HepG2 (cell line): ENCODE measurements around the gene BCAT1. TPM values are rescaled to one million over a fixed set of nuclear protein-coding genes. Genes with fewer than 3 reads are reported as not detected.
A peak's percentile ranks its signal among the peaks of the same experiment; 100 is the strongest.

Experiments used
- AHR ChIP-seq: IDR thresholded peaks from 2 replicates; pipeline ENCODE4 v1.6.1; 2018; ENCODE audit warnings: missing genetic modification reagents, missing compliant biosample characterization
- BRCA1 ChIP-seq: sonication (generic); formaldehyde crosslinking; IDR thresholded peaks from 2 replicates; pipeline ENCODE4 v1.4.0; 2020; ENCODE audit warnings: missing genetic modification reagents
- CCAR2 ChIP-seq: fragments of 200-400 bp; formaldehyde crosslinking; optimal IDR thresholded peaks from 2 replicates; pipeline ENCODE3; 2018; ENCODE audit warnings: low read depth, mild to moderate bottlenecking, low read length, moderate library complexity
- CHD4 ChIP-seq: fragments of 200-600 bp; sonication (generic); IDR thresholded peaks from 2 replicates; pipeline ENCODE4 v1.7.0; 2017; ENCODE audit warnings: mild to moderate bottlenecking, low read length, borderline replicate concordance
- FOXJ3 ChIP-seq: sonication (generic); formaldehyde crosslinking; IDR thresholded peaks from 2 replicates; pipeline ENCODE4 v1.4.0; 2020; ENCODE audit warnings: missing genetic modification reagents, mild to moderate bottlenecking, borderline replicate concordance
- GABPB1 ChIP-seq: IDR thresholded peaks from 2 replicates; pipeline ENCODE4 v1.6.1; 2016; ENCODE audit warnings: mild to moderate bottlenecking, missing genetic modification reagents, moderate library complexity, missing compliant biosample characterization
- GFI1 ChIP-seq: sonication (generic); formaldehyde crosslinking; IDR thresholded peaks from 2 replicates; pipeline ENCODE4 v1.5.0; 2020; ENCODE audit warnings: missing genetic modification reagents, mild to moderate bottlenecking, borderline replicate concordance
- NFE2L1 ChIP-seq: sonication (generic); formaldehyde crosslinking; IDR thresholded peaks from 2 replicates; pipeline ENCODE4 v1.4.0; 2020; ENCODE audit warnings: missing genetic modification reagents, mild to moderate bottlenecking, borderline replicate concordance
- POLR2AphosphoS2 ChIP-seq: IDR thresholded peaks from 2 replicates; pipeline ENCODE4 v1.6.1; 2011; ENCODE audit warnings: low read depth, low read length, improper control_type of control experiment
- SP5 ChIP-seq: IDR thresholded peaks from 2 replicates; pipeline ENCODE4 v1.6.1; 2016; ENCODE audit warnings: low read depth, borderline replicate concordance
- TAF15 ChIP-seq: fragments of 200-400 bp; formaldehyde crosslinking; IDR thresholded peaks from one replicate; pipeline ENCODE4 v1.6.1; 2018; ENCODE audit warnings: mild to moderate bottlenecking, low read depth, low read length; ENCODE audit not compliant: poor library complexity, severe bottlenecking
- ZNF20 ChIP-seq: sonication (generic); formaldehyde crosslinking; IDR thresholded peaks from 2 replicates; pipeline ENCODE4 v1.4.0; 2020; ENCODE audit warnings: mild to moderate bottlenecking, moderate library complexity, missing genetic modification reagents
- ZNF253 ChIP-seq: sonication (generic); formaldehyde crosslinking; IDR thresholded peaks from 2 replicates; pipeline ENCODE4 v1.8.0; 2022; ENCODE audit warnings: mild to moderate bottlenecking, missing genetic modification reagents, borderline replicate concordance
- ZNF367 ChIP-seq: sonication (generic); formaldehyde crosslinking; IDR thresholded peaks from 2 replicates; pipeline ENCODE4 v1.4.0; 2020; ENCODE audit warnings: missing genetic modification reagents, borderline replicate concordance
- ZNF451 ChIP-seq: sonication (generic); formaldehyde crosslinking; IDR thresholded peaks from 2 replicates; pipeline ENCODE4 v1.5.0; 2020; ENCODE audit warnings: mild to moderate bottlenecking, missing genetic modification reagents
- ZNF615 ChIP-seq: sonication (generic); formaldehyde crosslinking; IDR thresholded peaks from 2 replicates; pipeline ENCODE4 v1.5.0; 2020; ENCODE audit warnings: mild to moderate bottlenecking, missing genetic modification reagents, borderline replicate concordance
- ZNF780A ChIP-seq: sonication (generic); formaldehyde crosslinking; IDR thresholded peaks from 2 replicates; pipeline ENCODE4 v1.8.0; 2022; ENCODE audit warnings: mild to moderate bottlenecking, missing genetic modification reagents, moderate library complexity
- polyA plus RNA-seq, 8 experiments: library from polyadenylated mRNA; depleted of rRNA in 3 of 8; stranded (reverse) in 7 of 8; unstranded in 1 of 8; fragments of >200 nt; fragmentation: Illumina TruSeq in 4 of 8; extraction: Trizol in 4 of 8; gene quantifications; 2 replicates each; pipeline versions ENCODE4 v1.2.1 to v1.2.3, GENCODE V29; 2011 to 2016; ENCODE audit warnings: low read depth in 4 of 8, missing spikeins in 1 of 8, mixed read lengths in 1 of 8; ENCODE audit not compliant: insufficient read depth in 1 of 8
- total RNA-seq, 5 experiments: library from RNA; depleted of rRNA; stranded (reverse); fragments of >200 nt; fragmentation: Illumina TruSeq; extraction: Trizol; gene quantifications; 2 replicates each; pipeline ENCODE4 v1.2.3, GENCODE V29; 2016; ENCODE audit warnings: low read depth in 1 of 5
- TF ChIP-seq, protein P1 (sequence below): sonication (generic); formaldehyde crosslinking; IDR thresholded peaks from 2 replicates; pipeline ENCODE4 v1.4.0; 2020; ENCODE audit warnings: missing genetic modification reagents, borderline replicate concordance
- TF ChIP-seq, protein P2 (sequence below): sonication (generic); formaldehyde crosslinking; IDR thresholded peaks from 2 replicates; pipeline ENCODE4 v1.5.0; 2020; ENCODE audit warnings: missing genetic modification reagents
- TF ChIP-seq, protein P3 (sequence below): sonication (generic); formaldehyde crosslinking; IDR thresholded peaks from 2 replicates; pipeline ENCODE4 v1.4.0; 2020; ENCODE audit warnings: missing genetic modification reagents
- TF ChIP-seq, protein P4 (sequence below): sonication (generic); formaldehyde crosslinking; conservative IDR thresholded peaks from 2 replicates; pipeline ENCODE4 v1.8.0; 2022; ENCODE audit warnings: missing genetic modification reagents
- TF ChIP-seq, protein P5 (sequence below): sonication (generic); formaldehyde crosslinking; IDR thresholded peaks from 2 replicates; pipeline ENCODE4 v1.4.0; 2020; ENCODE audit warnings: missing genetic modification reagents

The BCAT1 gene
- total and polyA plus RNA-seq, 2 of the 13 experiments (the other 11 are each of a cell fraction or from before 2014, with no cell fraction given) = 8.0 to 75.5 TPM

DNA sequence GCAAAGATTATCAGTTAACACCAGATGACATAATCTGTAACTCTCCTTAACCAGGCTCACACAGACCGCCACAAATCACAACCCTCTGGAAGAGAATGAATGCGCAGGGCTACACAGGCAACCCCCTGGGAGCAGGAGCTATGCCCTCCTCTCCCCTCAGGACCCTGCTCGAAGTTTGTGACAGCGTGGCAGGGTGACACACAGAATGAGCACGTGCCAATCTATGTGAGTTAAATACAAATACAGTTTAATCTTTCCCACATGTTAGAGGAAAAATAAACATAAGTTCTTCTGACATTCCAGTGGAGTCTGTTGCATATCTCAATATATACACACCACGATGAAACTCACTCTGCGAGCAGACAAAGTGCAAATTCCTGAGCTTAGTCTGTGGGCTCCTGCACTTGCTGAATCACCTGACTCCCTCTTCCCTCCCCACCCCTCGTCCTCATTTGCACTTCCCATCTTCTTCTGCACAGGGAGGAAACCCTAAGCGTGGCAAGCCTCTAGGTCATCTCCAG lies 37.6 kb downstream of the BCAT1 start (continued):
- TF ChIP-seq, protein P1, sequence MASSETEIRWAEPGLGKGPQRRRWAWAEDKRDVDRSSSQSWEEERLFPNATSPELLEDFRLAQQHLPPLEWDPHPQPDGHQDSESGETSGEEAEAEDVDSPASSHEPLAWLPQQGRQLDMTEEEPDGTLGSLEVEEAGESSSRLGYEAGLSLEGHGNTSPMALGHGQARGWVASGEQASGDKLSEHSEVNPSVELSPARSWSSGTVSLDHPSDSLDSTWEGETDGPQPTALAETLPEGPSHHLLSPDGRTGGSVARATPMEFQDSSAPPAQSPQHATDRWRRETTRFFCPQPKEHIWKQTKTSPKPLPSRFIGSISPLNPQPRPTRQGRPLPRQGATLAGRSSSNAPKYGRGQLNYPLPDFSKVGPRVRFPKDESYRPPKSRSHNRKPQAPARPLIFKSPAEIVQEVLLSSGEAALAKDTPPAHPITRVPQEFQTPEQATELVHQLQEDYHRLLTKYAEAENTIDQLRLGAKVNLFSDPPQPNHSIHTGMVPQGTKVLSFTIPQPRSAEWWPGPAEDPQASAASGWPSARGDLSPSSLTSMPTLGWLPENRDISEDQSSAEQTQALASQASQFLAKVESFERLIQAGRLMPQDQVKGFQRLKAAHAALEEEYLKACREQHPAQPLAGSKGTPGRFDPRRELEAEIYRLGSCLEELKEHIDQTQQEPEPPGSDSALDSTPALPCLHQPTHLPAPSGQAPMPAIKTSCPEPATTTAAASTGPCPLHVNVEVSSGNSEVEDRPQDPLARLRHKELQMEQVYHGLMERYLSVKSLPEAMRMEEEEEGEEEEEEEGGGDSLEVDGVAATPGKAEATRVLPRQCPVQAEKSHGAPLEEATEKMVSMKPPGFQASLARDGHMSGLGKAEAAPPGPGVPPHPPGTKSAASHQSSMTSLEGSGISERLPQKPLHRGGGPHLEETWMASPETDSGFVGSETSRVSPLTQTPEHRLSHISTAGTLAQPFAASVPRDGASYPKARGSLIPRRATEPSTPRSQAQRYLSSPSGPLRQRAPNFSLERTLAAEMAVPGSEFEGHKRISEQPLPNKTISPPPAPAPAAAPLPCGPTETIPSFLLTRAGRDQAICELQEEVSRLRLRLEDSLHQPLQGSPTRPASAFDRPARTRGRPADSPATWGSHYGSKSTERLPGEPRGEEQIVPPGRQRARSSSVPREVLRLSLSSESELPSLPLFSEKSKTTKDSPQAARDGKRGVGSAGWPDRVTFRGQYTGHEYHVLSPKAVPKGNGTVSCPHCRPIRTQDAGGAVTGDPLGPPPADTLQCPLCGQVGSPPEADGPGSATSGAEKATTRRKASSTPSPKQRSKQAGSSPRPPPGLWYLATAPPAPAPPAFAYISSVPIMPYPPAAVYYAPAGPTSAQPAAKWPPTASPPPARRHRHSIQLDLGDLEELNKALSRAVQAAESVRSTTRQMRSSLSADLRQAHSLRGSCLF (CRISPR knock-in tag) = no peak
- TF ChIP-seq GFI1 (no peak), ZNF20 (CRISPR knock-in tag) (no peak), NFE2L1 (CRISPR knock-in tag) (no peak), CCAR2 (no peak), ZNF367 (CRISPR knock-in tag) (no peak), ZNF780A (CRISPR knock-in tag) (no peak), ZNF253 (no peak), AHR (CRISPR knock-in tag) (no peak), CHD4 (no peak), ZNF451 (CRISPR knock-in tag) (no peak), SP5 (CRISPR knock-in tag) (0 out of 2 replicates have a peak, but pooled peaks have one; percentile 22), GABPB1 (no peak), FOXJ3 (peak; percentile 53; the same call in 1 of the 2 replicates), BRCA1 (no peak), POLR2AphosphoS2 (no peak), ZNF615 (CRISPR knock-in tag) (no peak), TAF15 (no peak)
- TF ChIP-seq, protein P2, sequence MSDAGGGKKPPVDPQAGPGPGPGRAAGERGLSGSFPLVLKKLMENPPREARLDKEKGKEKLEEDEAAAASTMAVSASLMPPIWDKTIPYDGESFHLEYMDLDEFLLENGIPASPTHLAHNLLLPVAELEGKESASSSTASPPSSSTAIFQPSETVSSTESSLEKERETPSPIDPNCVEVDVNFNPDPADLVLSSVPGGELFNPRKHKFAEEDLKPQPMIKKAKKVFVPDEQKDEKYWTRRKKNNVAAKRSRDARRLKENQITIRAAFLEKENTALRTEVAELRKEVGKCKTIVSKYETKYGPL (CRISPR knock-in tag) = no peak
- TF ChIP-seq, protein P3, sequence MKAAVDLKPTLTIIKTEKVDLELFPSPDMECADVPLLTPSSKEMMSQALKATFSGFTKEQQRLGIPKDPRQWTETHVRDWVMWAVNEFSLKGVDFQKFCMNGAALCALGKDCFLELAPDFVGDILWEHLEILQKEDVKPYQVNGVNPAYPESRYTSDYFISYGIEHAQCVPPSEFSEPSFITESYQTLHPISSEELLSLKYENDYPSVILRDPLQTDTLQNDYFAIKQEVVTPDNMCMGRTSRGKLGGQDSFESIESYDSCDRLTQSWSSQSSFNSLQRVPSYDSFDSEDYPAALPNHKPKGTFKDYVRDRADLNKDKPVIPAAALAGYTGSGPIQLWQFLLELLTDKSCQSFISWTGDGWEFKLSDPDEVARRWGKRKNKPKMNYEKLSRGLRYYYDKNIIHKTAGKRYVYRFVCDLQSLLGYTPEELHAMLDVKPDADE (CRISPR knock-in tag) = no peak
- TF ChIP-seq, protein P4, sequence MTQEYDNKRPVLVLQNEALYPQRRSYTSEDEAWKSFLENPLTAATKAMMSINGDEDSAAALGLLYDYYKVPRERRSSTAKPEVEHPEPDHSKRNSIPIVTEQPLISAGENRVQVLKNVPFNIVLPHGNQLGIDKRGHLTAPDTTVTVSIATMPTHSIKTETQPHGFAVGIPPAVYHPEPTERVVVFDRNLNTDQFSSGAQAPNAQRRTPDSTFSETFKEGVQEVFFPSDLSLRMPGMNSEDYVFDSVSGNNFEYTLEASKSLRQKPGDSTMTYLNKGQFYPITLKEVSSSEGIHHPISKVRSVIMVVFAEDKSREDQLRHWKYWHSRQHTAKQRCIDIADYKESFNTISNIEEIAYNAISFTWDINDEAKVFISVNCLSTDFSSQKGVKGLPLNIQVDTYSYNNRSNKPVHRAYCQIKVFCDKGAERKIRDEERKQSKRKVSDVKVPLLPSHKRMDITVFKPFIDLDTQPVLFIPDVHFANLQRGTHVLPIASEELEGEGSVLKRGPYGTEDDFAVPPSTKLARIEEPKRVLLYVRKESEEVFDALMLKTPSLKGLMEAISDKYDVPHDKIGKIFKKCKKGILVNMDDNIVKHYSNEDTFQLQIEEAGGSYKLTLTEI = no peak
- TF ChIP-seq, protein P5, sequence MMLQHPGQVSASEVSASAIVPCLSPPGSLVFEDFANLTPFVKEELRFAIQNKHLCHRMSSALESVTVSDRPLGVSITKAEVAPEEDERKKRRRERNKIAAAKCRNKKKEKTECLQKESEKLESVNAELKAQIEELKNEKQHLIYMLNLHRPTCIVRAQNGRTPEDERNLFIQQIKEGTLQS = no peak
